Stimulated activated CD8-positive, alpha-beta memory T cell treated with anti-CD3 and anti-CD28 coated beads, Interleukin-15, amount 100 ng/mL, for 48 hours (primary cell): ENCODE measurements around the gene MTCL1.

ENCODE experiments used
- DNase-seq, 2 donors: peaks; one replicate each; pipeline ENCODE4 v3.0.0-alpha.2; 2020; ENCODE audit warnings: low read depth in 2 of 2

The MTCL1 gene

GRCh38 chr18:8705238-8705960, at the start of gene MTCL1:
TSS of gene MTCL1 (plus strand) at chr18:8705556. CDS start at chr18:8705661, 105 bp downstream.
- DNase-seq = no peak

DNA sequence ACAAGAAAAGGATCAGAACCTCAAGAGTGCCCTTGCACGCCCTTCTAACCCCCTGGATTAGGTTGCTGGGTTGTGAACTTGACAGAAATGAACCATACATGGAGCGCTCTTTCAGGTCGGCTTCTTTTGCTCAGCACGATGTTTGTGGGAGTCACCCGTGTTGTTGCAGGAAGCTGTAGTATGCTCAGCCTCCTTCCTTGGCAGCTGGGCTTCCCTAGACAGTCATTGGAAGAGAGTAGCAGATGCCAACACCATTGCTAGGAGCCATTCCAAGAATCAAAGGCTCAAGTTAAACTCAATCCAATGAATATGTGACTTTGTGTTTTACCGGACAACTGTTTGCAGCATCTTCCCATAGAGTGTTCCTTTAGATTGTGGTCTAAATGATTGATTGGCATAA, 49.1 kb upstream of the MTCL1 start:
- DNase-seq = no peak

GRCh38 chr18:8657050-8657820, 48.1 kb upstream of the MTCL1 start:
- no peak for DNase-seq

DNA sequence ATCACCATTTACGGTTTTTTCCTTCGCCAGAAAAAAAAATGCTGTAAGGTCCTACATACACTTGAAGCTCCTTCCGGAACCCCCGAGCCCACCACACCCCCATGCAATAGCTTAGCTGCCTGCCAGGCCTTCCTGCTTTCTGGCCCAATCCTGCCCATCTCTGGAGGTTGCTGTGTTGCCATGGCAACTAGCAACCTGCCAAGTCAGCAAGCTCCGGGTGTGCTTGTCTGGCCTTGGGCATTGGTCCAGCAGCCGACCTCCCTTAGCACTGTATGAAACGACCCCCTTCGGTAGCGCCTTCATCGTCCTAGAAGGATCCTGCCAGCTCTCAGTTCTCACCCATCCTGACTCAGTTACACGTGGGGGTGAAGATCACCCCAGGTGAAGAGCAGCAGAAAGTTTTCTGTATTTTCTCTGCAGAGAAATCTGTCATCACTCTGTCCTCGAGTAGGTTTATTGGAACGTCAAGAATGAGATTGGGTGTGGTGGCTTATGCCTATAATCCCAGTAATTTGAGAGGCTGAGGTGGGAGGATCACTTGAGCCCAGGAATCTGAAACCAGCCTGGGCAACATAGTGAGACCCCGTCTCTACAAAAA, 47.4 kb upstream of the MTCL1 start:
- DNase-seq = no peak

DNA sequence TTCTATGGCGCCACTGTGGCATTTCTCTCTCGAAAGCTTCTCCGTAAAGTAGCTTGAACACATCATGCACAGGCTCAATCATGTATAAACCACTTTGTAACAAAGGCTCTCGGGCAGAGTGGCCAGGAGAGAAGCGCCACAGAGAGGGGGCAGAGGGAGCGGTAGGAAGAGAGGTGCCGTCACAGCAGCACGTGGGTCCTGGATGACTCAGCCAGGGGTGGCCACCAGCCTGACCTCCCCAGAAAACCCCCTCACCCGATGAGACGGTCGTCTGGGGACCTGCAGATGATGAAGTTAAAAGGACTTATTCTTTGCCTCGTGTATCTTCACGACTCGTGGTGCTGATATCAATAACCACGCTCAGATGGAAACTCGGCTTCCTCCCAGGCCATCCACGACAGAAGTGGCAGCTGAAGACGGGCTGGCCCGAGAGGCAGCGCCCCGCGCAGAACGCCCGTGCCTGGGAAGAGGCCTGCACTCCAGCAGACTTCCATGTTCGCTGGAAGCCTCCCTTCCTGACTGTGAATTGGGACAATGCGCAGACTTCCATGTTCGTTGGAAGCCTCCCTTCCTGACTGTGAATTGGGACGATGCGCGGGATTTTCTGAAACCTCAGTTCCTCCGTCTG, 46.4 kb upstream of the MTCL1 start:
- no peak for DNase-seq

DNA sequence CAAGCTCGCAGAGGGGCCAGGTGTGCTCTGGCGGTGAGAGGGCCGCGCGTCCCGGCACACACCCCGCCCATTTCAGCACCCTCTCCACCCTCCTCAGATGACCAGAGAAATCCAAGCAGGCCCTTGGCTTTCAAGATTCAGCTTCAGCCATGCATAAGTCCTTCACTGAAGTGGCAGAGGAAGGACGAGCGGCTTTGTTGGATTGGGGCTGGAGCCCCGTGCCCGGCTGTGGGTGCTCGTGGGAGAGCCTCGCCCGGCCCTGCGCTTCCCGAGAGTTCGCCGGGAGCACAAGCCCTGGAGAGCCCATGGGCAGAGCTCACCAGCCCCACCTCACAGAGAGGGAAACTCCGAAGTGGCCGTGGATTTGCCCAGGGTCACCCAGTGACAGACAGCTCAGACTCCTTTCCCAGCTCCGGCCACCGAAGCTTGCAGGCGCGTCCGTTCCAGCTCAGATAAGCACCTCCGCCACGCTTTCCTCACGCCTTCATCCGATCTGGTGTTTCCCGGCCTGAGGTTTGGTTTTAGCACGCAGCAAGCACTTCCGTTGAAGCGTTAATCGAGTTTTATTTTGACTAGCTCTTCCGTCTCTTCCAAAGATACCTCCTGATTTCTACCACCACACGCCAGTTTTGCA, 45.6 kb upstream of the MTCL1 start:
- DNase-seq = no peak

GRCh38 chr18:8660316-8660715, 45.0 kb upstream of the MTCL1 start:
- no peak for DNase-seq

DNA sequence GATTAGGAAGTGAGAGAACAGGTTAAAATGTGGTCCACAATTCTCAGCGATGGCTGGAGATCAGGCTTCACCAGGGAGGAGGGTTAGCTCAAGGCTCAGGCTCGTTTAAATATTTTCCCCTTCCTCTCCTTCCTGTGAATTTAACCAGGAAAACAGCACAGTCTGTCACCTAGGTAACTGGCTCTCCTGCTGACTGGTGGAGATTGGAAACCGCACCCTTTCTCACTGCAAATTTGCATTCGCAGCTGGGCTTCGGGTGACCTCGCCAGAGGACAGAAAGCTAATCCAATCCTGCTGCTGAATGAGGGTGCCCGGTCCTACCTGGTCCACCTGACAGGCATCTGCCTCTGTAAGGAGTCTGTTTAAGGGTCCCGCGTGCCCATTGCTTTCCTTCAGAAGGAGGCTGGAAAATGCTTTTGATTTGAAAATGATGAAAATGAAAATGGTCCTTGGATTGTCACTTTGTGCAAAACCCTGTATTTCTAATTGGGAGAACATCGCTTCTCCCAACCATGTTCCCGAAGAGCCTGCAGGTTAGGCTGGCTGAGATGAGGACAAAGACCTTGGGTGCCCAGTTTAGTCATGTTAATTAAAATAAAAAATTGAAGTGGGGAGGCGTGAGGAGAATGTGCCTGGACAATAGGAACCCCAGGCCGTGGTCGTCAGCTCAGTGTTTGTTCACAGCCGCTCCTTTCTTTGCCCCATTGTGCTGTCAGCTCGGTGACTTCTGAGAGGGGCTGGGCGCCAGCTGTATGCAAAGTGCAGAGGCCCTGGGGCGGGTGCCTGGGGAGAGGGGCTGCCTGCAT, 43.4 kb upstream of the MTCL1 start:
- DNase-seq = no peak

DNA sequence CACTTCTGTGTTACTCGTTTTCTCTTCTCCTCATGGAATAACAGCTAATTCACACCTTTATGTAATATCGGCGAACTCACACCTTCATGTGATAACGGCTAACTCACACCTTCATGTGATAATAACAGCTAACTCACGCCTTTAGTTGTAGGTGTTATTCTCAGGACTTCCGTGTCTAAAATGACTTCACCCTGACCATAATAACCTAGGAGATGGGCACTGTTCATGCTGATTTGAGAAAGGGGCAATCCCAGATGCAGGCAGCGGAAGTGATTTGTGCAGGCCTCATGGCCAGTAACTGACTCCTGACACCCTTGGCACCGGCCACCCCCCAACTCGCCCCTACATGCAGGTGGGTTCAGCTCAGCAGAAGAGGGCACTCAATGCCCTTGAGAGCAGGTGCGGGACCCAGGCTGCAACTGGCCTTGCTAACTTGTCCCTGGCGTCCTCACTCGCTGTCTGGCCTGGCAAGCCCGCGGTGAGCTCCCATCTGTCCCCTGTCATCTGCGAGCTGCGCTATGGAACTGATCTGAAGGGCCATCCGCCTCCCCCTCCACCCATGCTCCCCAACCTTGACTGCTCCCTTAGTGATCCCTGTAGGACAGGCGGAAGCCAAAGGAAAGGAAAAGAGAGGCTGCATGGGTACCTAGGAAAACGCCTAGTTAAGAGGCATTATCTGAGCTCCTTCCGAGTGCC, 42.6 kb upstream of the MTCL1 start:
- no peak for DNase-seq

DNA sequence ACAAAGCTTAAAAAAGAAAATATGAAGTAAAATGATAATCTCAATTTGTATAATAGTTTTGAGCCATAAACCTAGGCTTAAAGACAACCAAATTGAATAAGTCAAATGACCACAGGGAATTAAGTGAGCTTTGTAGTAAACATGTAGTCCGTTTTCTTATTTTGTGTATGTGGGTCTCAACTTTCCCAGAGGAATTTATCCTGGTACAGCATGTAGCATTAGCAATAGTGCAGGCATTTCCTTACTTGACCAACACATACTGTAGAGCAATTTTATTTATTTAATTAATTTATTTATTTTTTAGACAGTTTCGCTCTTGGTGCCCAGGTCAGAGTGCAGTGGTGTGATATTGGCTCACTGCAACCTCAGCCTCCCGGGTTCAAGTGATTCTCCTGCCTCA, 37.5 kb upstream of the MTCL1 start:
- no peak for DNase-seq

DNA sequence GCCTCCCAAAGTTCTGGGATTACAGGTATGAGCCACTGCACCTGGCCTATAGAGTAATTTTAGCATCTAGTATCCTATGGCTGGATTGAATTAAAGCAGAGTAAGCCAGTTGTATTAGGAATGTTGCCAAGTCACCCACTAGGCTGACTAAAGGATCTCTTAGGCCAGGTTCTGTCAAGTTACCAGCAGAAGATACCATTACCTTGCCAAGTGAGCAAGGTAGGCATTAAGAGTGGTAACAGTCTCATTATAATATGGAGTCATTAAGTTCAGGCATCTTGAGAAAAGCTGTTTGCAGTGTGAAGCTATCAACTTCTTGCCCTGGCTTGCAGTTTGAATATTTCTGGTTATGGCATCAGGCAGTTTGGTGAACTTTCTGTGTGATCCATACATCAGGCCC, 37.0 kb upstream of the MTCL1 start:
- no peak for DNase-seq

GRCh38 chr18:8669571-8669970, 35.8 kb upstream of the MTCL1 start:
- no peak for DNase-seq

DNA sequence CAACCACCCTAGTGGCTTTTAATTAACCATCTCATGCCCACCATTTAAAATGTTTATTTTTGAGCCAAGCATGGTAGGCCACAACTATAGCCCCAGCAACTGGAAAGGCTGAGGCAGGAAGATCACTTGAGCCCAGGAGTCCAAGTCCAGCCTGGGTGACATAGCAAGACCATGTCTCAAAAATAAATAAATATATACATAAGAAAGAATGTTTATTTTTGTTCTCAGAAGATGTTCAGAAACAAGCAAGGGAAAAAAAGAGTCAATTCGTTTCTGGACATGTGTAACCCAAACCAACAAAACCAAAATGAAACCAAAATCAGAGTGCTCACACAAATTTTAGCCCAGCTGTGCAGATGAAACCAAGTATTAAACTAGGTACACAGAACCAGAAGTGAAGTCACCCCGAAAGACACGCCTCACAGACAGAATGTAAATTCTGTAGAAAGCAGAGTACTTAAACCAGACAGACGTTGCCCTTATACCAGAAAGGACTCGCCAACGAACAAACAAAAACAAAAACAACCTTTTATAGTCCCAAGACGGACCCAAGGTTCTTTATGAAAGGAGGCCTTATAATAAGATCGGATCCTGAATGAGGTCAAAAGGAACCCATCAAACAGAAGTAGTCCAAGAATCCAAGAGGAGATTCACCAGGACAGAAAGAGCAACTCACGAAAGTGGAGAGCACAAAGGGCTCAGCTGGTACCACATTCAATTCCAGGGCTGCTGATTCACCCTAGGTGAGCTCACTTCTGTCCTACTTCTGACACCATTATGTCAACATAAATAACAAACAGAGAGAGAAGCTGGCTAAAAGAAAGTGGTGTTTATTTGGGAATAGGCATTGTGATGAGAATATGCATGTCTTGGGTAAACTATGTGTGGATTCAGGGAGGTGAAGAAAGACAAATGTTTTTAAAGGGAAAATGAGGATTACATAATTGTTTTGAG, 31.8 kb upstream of the MTCL1 start:
- DNase-seq = no peak

GRCh38 chr18:8675057-8675456, 30.3 kb upstream of the MTCL1 start:
- no peak for DNase-seq

GRCh38 chr18:8681196-8681595, 24.2 kb upstream of the MTCL1 start:
- DNase-seq = no peak

- no peak for DNase-seq
These were observed 20.8 kb upstream of the MTCL1 start for GRCh38 chr18:8684577-8684976.

- no peak for DNase-seq
These were observed 20.0 kb upstream of the MTCL1 start for GRCh38 chr18:8685141-8685913.

DNA sequence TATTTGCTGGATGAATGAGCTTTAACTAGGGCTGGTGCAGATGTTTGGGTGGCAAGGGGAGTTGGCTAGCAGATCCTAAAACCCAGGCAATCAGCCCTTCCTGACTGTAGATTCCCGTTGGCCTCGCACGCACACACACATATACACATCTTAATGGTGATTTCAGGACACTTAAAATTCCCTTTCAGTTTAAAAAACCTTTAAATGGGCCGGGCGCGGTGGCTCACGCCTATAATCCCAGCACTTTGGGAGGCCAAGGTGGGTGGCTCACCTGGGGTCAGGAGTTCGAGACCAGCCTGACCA, 19.5 kb upstream of the MTCL1 start:
- DNase-seq = no peak

DNA sequence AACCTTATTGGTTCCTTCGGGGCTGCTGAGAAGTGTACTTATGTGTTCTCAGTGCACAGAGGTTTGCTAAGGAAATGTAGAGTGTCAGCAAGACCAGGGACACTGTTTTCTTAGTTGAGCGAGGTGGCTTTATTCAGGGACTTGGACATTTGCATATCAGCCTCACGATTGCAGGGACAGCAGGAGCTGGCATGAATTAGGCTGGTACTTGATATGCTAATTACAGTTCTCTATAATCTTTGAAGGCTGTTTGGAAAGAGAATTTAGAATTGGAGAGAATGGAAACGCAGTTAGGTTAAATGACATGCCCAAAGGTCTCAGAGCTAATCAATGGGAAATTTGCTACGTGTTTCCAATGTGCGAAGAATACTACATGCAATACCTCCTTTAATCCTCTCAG, 18.7 kb upstream of the MTCL1 start:
- no peak for DNase-seq
